BLaER1 treated with 17β-estradiol and CSF1 and Interleukin-3, amounts not matched to agents 10 nM and 100 nM (cell line): Measurements from ENCODE around the gene USP30.
A peak's percentile ranks its signal among the peaks of the same experiment; 100 is the strongest.

ENCODE experiments used
- H3K27ac ChIP-seq, 11 experiments: shearing (Covaris generic); formaldehyde crosslinking; 2 replicates each; pipeline ENCODE4 v1.8.1; 2022
- H3K27me3 ChIP-seq, 11 experiments: shearing (Covaris generic); formaldehyde crosslinking; 2 replicates each; pipeline ENCODE4 v1.8.1; 2022
- H3K36me3 ChIP-seq, 11 experiments: shearing (Covaris generic); formaldehyde crosslinking; 2 replicates each; pipeline ENCODE4 v1.8.1; 2022
- H3K4me1 ChIP-seq, 10 experiments: shearing (Covaris generic); formaldehyde crosslinking; 2 replicates each; pipeline ENCODE4 v1.8.1; 2022
- H3K4me2 ChIP-seq, 11 experiments: shearing (Covaris generic); formaldehyde crosslinking; 2 replicates each; pipeline ENCODE4 v1.8.1; 2022
- H3K4me3 ChIP-seq, 10 experiments: shearing (Covaris generic); formaldehyde crosslinking; 2 replicates each; pipeline ENCODE4 v1.8.1; 2022
- H3K9ac ChIP-seq, 11 experiments: shearing (Covaris generic); formaldehyde crosslinking; 2 replicates each; pipeline ENCODE4 v1.8.1; 2022
- H3K9me3 ChIP-seq, 11 experiments: shearing (Covaris generic); formaldehyde crosslinking; replicated peaks in 1 of 11; 2 replicates each; pipeline ENCODE4 v1.8.1; 2022
- H4K20me1 ChIP-seq, 11 experiments: shearing (Covaris generic); formaldehyde crosslinking; 2 replicates each; pipeline ENCODE4 v1.8.1; 2022
- Cebpa-rat ChIP-seq, 11 experiments: shearing (Covaris generic); IDR thresholded peaks; 2 replicates each; pipeline ENCODE4 v1.8.1; 2022

The USP30 gene

DNA sequence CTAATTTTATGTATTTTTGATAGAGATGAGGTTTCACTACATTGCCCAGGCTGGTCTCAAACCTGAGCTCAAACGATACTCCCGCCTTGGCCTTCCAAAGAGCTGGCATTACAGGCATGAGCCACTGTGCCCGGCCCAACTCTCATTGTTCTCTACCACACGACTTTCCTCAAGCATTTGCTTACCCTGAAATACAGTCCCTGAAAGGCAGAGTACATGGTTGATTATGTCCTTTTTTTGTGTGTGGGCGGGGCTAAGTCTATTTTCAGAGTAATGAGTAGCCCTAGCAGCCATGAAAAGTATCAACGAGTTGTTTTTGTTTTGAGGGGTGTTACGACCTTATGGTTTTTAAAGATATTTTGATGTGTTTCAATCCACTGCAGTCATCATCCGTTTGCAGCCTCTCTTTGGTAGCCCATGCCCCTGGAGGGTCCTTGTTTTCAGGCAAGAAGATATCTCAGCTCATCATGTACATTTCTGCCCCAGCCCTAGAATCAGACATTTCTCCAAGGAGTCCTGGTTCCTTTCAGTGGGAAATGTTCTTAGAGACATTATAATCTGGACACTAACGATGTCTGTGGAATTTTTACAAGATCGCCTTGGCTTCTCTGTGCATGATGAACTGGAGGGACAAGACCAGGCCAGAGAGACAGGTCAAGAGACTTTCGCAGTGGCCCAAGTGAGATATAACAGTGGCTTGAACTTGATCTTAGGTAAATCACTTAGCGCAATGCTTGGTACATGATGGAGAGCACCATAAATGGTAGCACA, 72.7 kb downstream of the USP30 start:
- no peak overlapping the region for H3K4me3 ChIP-seq
- no peaks in the 10 kb centered on the region for H3K27me3 ChIP-seq
- peaks cover 0 to 6% (median 0%) of the 10 kb centered on the region in 10 experiments; a peak in 2 of 20 replicates for H3K4me1 ChIP-seq
- no peak overlapping the region for H3K27ac ChIP-seq
- H3K9me3 ChIP-seq, result no peaks in the 10 kb centered on the region
- no peaks in the 10 kb centered on the region for H3K36me3 ChIP-seq
- no peak for TF ChIP-seq Cebpa-rat (IDR thresholded peaks at IDR 0.05)
- H3K4me2 ChIP-seq, result no peak overlapping the region
- H4K20me1 ChIP-seq, result no peaks in the 10 kb centered on the region
- no peak overlapping the region for H3K9ac ChIP-seq

DNA sequence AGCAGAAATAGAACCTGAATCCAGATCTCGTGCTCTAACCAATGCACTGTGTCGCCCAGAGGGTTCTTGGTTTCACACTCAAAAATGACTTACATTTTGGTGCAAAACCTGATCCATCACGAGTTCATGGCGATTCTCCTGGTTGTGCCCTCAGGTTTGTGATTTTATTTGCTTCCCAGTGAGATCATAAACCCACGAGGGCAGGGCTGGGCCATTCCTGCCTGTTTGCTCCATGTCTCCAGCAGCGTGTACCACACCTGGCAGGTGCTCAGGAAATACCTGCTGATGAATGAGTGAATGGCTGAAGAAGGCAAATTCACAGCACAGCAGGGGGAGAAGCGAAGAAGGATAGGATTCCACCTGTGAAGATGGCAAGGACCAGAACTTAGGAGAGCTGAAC, 73.4 kb downstream of the USP30 start:
- Histone ChIP-seq H3K4me1 (peaks cover 0 to 8% (median 1%) of the 10 kb centered on the region in 10 experiments; a peak in 7 of 20 replicates), H3K9me3 (no peaks in the 10 kb centered on the region), H3K36me3 (no peaks in the 10 kb centered on the region), H3K9ac (no peak overlapping the region), H3K27me3 (no peaks in the 10 kb centered on the region), H3K4me2 (no peak overlapping the region), H4K20me1 (no peaks in the 10 kb centered on the region), H3K4me3 (no peak overlapping the region), H3K27ac (no peak overlapping the region)
- no peak for TF ChIP-seq Cebpa-rat (IDR thresholded peaks at IDR 0.05)

DNA sequence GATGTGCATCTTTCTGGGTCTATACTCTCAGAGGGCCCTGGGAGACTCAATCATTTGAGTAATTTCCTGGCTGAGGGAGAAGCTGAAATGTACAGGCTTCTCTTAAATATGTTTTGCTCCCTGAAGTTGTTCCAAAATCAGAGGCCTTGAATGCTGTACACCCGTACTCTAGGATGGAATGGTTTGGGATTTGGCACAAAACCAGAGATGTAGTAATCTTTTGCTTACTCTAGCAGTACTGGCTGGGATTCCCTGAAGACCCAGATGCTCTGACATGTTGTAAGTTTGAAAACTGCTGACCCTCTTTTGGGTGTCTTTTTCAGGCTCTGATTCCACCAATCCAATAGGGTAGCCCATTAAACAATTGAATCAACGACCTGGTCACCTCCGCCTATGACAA, 74.4 kb downstream of the USP30 start:
- no peak for TF ChIP-seq Cebpa-rat (IDR thresholded peaks at IDR 0.05)
- no peaks in the 10 kb centered on the region for H4K20me1 ChIP-seq
- no peak overlapping the region for H3K9ac ChIP-seq
- no peak overlapping the region for H3K27ac ChIP-seq
- H3K27me3 ChIP-seq, result no peaks in the 10 kb centered on the region
- peaks cover 0 to 18% (median 10%) of the 10 kb centered on the region in 10 experiments; a peak in 10 of 20 replicates for H3K4me1 ChIP-seq
- H3K4me2 ChIP-seq, result no peak overlapping the region
- H3K4me3 ChIP-seq, result no peak overlapping the region
- H3K36me3 ChIP-seq, result no peaks in the 10 kb centered on the region
- H3K9me3 ChIP-seq, result no peaks in the 10 kb centered on the region

DNA sequence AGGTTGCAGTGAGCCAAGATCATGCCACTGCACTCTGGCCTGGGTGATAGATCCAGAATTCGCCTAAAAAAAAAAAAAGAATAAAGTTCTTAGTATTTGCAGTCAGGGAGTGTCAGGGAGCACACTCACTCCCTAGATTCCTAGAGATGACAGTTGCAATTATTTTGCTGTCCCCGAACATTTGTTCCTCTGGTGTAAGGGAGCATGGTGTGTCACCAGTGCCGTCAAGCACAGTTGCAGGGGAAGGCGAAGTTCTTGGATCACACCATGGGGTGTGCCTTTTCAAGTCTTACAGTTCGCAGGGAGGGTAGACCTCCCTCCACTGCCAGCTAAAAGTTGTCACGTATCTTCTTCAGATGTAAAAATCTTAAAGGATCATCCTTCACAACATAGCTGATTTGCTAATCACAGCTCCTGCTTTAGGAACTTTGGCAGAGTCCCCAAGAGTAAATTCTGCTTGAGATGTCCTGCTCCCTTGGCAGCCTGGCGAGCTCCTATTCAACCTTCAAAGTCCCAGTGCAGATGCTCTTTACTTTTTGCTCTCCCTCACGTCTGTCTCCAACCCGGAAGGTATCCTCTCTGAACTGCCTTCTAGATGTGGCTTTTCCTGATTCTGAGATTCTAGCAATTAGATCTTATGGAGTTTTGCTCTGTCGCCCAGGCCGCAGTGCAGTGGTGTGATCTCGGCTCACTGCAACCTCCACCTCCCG, 75.3 kb downstream of the USP30 start:
- Histone ChIP-seq H3K9me3 (no peaks in the 10 kb centered on the region), H4K20me1 (no peaks in the 10 kb centered on the region), H3K27ac (no peak overlapping the region), H3K36me3 (no peaks in the 10 kb centered on the region), H3K4me3 (no peak overlapping the region), H3K4me2 (no peak overlapping the region), H3K9ac (no peak overlapping the region), H3K4me1 (peaks cover 0 to 17% (median 10%) of the 10 kb centered on the region in 10 experiments; a peak in 10 of 20 replicates), H3K27me3 (no peaks in the 10 kb centered on the region)
- no peak for TF ChIP-seq Cebpa-rat (IDR thresholded peaks at IDR 0.05)

DNA sequence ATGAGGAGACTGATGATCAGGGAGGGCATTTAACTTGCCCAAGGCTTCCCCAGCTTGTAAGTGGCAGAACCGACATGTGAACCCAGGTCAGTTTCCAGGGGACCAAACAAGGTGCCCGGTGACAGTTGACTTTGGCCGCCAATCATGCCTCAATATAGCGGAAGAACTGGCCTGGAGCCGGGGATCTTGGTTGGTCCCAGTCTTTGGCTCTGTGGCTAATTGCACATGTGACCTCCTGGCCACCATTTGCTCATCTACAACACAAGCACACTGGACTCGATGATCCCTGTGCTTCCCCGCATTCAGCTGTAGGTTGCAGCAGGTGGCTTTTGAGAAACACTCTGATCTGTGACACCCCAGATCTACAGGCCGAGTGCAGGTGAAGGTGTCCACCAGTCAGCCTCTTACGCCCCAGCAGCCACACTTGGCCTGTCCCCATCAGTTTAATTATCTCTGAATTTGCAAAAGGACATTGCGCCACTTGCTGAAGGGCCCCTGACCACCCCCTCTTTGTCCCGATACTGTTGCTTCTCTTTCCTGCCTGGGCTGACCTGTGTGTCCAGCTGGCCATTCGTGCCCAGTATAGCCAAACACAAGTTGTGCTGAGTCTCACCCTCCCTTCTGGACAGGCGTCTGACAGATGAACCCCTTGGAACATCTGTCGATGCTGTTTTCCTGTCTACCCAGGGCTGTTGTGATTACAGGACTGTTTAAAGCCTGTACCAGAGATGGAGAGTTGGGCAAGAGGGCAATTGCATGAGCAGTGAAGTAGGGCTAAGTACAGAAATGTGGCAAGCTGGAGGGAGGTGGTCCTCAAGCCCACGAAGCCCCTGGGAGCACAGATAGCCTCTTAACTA, 78.1 kb downstream of the USP30 start:
- H3K4me3 ChIP-seq, result no peak overlapping the region
- H3K36me3 ChIP-seq, result no peaks in the 10 kb centered on the region
- H3K4me1 ChIP-seq, result peaks cover 0 to 15% (median 8%) of the 10 kb centered on the region in 10 experiments; a peak in 9 of 20 replicates
- peak overlapping the region in 5 of 11 experiments; percentile 2 to 27 (median 14); a peak in 4 of 22 replicates for H3K4me2 ChIP-seq
- H3K9me3 ChIP-seq, result peaks cover 0 to 3% (median under 1%) of the 10 kb centered on the region in 11 experiments; a peak in 6 of 22 replicates
- no peak for TF ChIP-seq Cebpa-rat (IDR thresholded peaks at IDR 0.05)
- H4K20me1 ChIP-seq, result no peaks in the 10 kb centered on the region
- 0 out of 22 replicates have a peak overlapping the region, but pooled peaks of 1 of the 11 experiments have one; percentile 2 for H3K27ac ChIP-seq
- no peaks in the 10 kb centered on the region for H3K27me3 ChIP-seq
- H3K9ac ChIP-seq, result no peak overlapping the region

DNA sequence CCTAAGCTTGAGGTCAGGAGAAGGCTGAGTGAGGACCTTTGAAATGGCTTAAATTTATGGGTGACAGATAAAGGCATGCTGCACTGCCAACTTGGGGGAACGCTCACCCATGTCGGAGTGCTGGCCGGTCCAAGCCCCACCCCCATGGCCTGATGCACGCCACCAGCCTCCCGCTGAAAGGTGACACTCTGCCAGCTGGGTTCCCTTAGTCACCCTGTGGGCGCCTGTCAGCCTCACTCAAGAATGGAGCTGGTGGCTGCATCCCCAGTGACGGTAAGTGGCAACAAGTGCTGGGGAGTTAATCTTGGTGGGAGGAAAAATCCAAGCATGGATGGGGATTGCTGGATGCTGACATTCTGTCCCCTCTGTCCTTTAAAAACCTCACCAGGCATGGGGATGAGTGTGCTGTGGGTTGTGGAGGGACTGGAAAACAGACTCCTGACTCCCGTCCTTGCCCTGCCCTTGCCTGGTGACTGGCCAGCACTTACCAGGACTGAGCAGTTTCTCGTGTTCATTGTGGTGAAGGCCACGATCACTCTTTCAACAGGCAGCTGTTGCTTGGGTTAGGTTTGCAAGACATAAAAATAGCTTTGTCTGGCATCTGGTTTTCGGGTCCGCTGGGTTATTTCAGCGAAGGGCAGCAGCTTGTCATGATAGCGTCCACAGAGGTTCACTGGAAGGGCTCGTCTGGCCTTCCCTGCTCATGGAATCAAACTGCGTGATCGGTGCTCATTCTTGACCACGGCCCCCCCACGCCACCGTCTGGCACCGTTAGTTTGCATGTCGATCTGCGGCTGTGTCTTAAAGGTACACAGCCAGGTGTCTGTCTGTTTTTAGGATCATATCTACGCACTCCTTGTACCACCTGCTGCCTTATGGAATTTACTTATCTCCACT, 79.0 kb downstream of the USP30 start:
- Histone ChIP-seq H3K27me3 (no peaks in the 10 kb centered on the region), H3K4me3 (no peak overlapping the region), H3K4me1 (peaks cover 0 to 15% (median 8%) of the 10 kb centered on the region in 10 experiments; a peak in 9 of 20 replicates), H3K36me3 (no peaks in the 10 kb centered on the region), H3K4me2 (peak overlapping the region in 6 of 11 experiments; percentile 2 to 27 (median 11); a peak in 4 of 22 replicates), H3K27ac (0 out of 22 replicates have a peak overlapping the region, but pooled peaks of 1 of the 11 experiments have one; percentile 2), H3K9me3 (peaks cover 7 to 12% (median 9%) of the 10 kb centered on the region in 11 experiments; a peak in 20 of 22 replicates), H4K20me1 (no peaks in the 10 kb centered on the region), H3K9ac (no peak overlapping the region)
- TF ChIP-seq Cebpa-rat (IDR thresholded peaks at IDR 0.05), result no peak

DNA sequence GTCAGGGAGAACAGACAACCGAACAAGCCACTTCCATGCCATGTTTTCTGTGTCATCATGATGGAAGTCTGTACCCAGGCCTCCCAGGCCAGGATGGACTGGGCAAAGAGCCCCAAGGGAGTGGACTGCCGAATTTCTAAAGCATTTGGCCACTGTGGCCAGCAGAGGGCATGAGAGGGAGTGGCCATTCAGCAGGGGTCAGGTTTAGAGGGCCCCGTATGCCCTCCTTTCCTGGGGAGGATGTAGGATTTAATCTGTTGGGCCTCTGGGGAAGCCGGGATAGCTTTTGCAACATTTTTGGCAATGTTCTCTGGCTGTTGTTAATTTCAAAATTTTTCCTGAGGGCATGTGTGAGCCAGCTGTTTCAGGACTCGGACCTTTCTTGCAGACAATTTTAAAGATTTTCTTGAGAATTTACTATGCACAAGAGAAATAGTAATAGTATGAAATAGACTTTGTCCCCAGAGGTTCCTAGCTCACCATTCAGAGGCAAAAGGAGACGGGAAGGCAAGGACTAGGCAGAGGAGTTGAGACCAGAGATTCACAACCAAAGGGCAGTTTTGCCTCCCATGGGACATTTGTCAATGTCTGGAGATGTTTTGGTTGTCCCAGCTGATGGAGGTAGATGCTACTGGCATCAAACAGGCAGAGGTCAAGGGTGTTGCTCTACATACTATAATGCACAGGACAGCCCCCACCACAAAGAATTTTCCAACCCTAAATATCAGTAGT, 82.0 kb downstream of the USP30 start:
- no peaks in the 10 kb centered on the region for H4K20me1 ChIP-seq
- peaks cover 7 to 15% (median 12%) of the 10 kb centered on the region in 11 experiments; a peak in 20 of 22 replicates for H3K9me3 ChIP-seq
- H3K4me1 ChIP-seq, result peaks cover 0 to 15% (median 8%) of the 10 kb centered on the region in 10 experiments; a peak in 9 of 20 replicates
- H3K27ac ChIP-seq, result no peak overlapping the region
- no peak for TF ChIP-seq Cebpa-rat (IDR thresholded peaks at IDR 0.05)
- no peaks in the 10 kb centered on the region for H3K27me3 ChIP-seq
- no peak overlapping the region for H3K4me3 ChIP-seq
- H3K36me3 ChIP-seq, result no peaks in the 10 kb centered on the region
- H3K4me2 ChIP-seq, result no peak overlapping the region
- no peak overlapping the region for H3K9ac ChIP-seq
